GM04504 (cell line): ENCODE measurements around the gene CAMK2B.
"Not testable (repeated sequence)": the region's sequence is repeated elsewhere in the genome, so short reads cannot be mapped to it uniquely, and the experiment has no call there.

Source experiments
- DNase-seq: peaks from one replicate; pipeline ENCODE4 v3.0.0-alpha.2; 2012; ENCODE audit warnings: low read depth

The CAMK2B gene

GRCh38 chr7:44216521-44217222 lies 108.7 kb downstream of the CAMK2B start:
- no peak for DNase-seq

- DNase-seq: no peak
Observed at GRCh38 chr7:44216019-44216418, 109.4 kb downstream of the CAMK2B start.

GRCh38 chr7:44215531-44215930 lies 109.9 kb downstream of the CAMK2B start:
- DNase-seq: no peak

- no peak for DNase-seq
Observed at GRCh38 chr7:44213877-44214388, 111.5 kb downstream of the CAMK2B start.

- DNase-seq: no peak
Observed at GRCh38 chr7:44213206-44213876, 112.1 kb downstream of the CAMK2B start.

- no peak for DNase-seq
Observed at GRCh38 chr7:44212581-44213184, 112.7 kb downstream of the CAMK2B start.

- DNase-seq: no peak
Observed at GRCh38 chr7:44212018-44212417, 113.4 kb downstream of the CAMK2B start.

GRCh38 chr7:44211126-44211675 lies 114.2 kb downstream of the CAMK2B start:
- DNase-seq: no peak

- DNase-seq: no peak
Observed at GRCh38 chr7:44210107-44210506, 115.3 kb downstream of the CAMK2B start.

- no peak for DNase-seq
Observed at GRCh38 chr7:44208085-44208484, 117.3 kb downstream of the CAMK2B start.

GRCh38 chr7:44206008-44206407 lies 119.4 kb downstream of the CAMK2B start:
- DNase-seq: no peak

- DNase-seq: no peak
Observed at GRCh38 chr7:44201813-44202212, 123.6 kb downstream of the CAMK2B start.

GRCh38 chr7:44200699-44201461 lies 124.5 kb downstream of the CAMK2B start, which contains the start of gene YKT6:
Gene YKT6, plus strand, starts transcription at chr7:44200978. Its CDS starts 158 bp downstream, at chr7:44201136.
- DNase-seq: peak; percentile 84

GRCh38 chr7:44200163-44200562 lies 125.2 kb downstream of the CAMK2B start:
- DNase-seq: not testable (repeated sequence)

GRCh38 chr7:44197474-44197873 lies 127.9 kb downstream of the CAMK2B start:
- no peak for DNase-seq

- DNase-seq: no peak
Observed at GRCh38 chr7:44196450-44196872, 128.9 kb downstream of the CAMK2B start.

GRCh38 chr7:44195889-44196288 lies 129.5 kb downstream of the CAMK2B start:
- no peak for DNase-seq

- DNase-seq: no peak
Observed at GRCh38 chr7:44194562-44195145, 130.7 kb downstream of the CAMK2B start.

GRCh38 chr7:44194069-44194468 lies 131.3 kb downstream of the CAMK2B start:
- no peak for DNase-seq

GRCh38 chr7:44193011-44193802 lies 132.2 kb downstream of the CAMK2B start:
- no peak for DNase-seq

GRCh38 chr7:44191171-44191570 lies 134.2 kb downstream of the CAMK2B start:
- DNase-seq: no peak
